GM21423 (cell line): ENCODE measurements around the gene MALT1.
A peak's percentile ranks its signal among the peaks of the same experiment; 100 is the strongest.
"Not testable (repeated sequence)": the region's sequence is repeated elsewhere in the genome, so short reads cannot be mapped to it uniquely, and the experiment has no call there.

ENCODE experiments used
- ATAC-seq: cut with Tn5 transposase; IDR thresholded peaks from one replicate; pipeline ENCODE4 v1.9.1; 2021; ENCODE audit warnings: mild to moderate bottlenecking, moderate library complexity; ENCODE audit not compliant: unreplicated experiment

MALT1 gene

GRCh38 chr18:58671111-58671631 is at the start of gene MALT1:
MALT1 (plus strand) TSS chr18:58671465; CDS start chr18:58671644, 179 bp downstream.
- ATAC-seq: peak; percentile 71

GRCh38 chr18:58624011-58624410 is 47.3 kb upstream of the MALT1 start:
- ATAC-seq: no peak

- ATAC-seq: no peak
Observed at GRCh38 chr18:58625839-58626238, 45.4 kb upstream of the MALT1 start.

GRCh38 chr18:58630071-58630470 is 41.2 kb upstream of the MALT1 start:
- ATAC-seq: no peak

- ATAC-seq: no peak
Observed at GRCh38 chr18:58631301-58631700, 40.0 kb upstream of the MALT1 start.

- no peak for ATAC-seq
Observed at GRCh38 chr18:58632552-58632951, 38.7 kb upstream of the MALT1 start.

- ATAC-seq: no peak
Observed at GRCh38 chr18:58633874-58634273, 37.4 kb upstream of the MALT1 start.

GRCh38 chr18:58635891-58636290 is 35.4 kb upstream of the MALT1 start:
- ATAC-seq: no peak

- ATAC-seq: no peak
Observed at GRCh38 chr18:58637197-58637596, 34.1 kb upstream of the MALT1 start.

GRCh38 chr18:58637946-58638345 is 33.3 kb upstream of the MALT1 start:
- ATAC-seq: no peak

GRCh38 chr18:58638441-58638840 is 32.8 kb upstream of the MALT1 start:
- ATAC-seq: no peak

- ATAC-seq: no peak
Observed at GRCh38 chr18:58639237-58639636, 32.0 kb upstream of the MALT1 start.

GRCh38 chr18:58639751-58640427 is 31.4 kb upstream of the MALT1 start:
- peak; percentile 68 for ATAC-seq

GRCh38 chr18:58640428-58640805 is 30.8 kb upstream of the MALT1 start:
- no peak for ATAC-seq

- ATAC-seq: no peak
Observed at GRCh38 chr18:58640891-58641610, 30.2 kb upstream of the MALT1 start.

- ATAC-seq: not testable (repeated sequence)
Observed at GRCh38 chr18:58643557-58643956, 27.7 kb upstream of the MALT1 start.

- no peak for ATAC-seq
Observed at GRCh38 chr18:58645398-58645797, 25.9 kb upstream of the MALT1 start.

GRCh38 chr18:58646334-58646862 is 24.9 kb upstream of the MALT1 start:
- no peak for ATAC-seq

GRCh38 chr18:58649966-58650816 is 21.1 kb upstream of the MALT1 start:
- ATAC-seq: peak; percentile 68

GRCh38 chr18:58650830-58651229 is 20.4 kb upstream of the MALT1 start:
- not testable (repeated sequence) for ATAC-seq

GRCh38 chr18:58653144-58653722 is 18.0 kb upstream of the MALT1 start:
- ATAC-seq: not testable (repeated sequence)
